SKM-1 (cell line): Measurements from ENCODE around the gene DSC1.
A peak's percentile ranks its signal among the peaks of the same experiment; 100 is the strongest.

Experiments
- DNase-seq: peaks from one replicate; lab custom pipeline; 2025; ENCODE audit not compliant: unreplicated experiment; lab: John Stamatoyannopoulos, UW

The DSC1 gene

GRCh38 chr18:31104444-31104843 lies 58.2 kb downstream of the DSC1 start:
- no peak for DNase-seq

GRCh38 chr18:31103423-31103822 lies 59.2 kb downstream of the DSC1 start:
- DNase-seq = no peak

DNA sequence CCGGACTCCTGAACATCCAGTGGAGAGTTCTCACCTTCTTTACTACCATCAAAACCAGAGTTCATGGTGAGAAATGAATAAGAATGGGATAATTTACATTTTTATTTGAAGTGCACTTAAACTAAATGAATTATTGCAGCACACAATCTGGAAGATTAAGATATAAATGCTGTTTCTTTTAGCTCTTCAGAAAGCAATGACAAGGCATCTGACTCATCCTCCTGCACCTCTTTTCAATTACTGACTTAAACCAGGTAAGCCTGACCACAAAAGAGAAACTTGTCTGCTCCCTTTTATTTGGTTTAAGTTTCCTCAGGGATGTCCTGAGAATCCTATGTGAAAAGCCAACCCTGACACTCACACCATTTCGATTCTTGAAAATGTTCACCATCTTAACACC lies 59.7 kb downstream of the DSC1 start:
- DNase-seq = no peak

DNA sequence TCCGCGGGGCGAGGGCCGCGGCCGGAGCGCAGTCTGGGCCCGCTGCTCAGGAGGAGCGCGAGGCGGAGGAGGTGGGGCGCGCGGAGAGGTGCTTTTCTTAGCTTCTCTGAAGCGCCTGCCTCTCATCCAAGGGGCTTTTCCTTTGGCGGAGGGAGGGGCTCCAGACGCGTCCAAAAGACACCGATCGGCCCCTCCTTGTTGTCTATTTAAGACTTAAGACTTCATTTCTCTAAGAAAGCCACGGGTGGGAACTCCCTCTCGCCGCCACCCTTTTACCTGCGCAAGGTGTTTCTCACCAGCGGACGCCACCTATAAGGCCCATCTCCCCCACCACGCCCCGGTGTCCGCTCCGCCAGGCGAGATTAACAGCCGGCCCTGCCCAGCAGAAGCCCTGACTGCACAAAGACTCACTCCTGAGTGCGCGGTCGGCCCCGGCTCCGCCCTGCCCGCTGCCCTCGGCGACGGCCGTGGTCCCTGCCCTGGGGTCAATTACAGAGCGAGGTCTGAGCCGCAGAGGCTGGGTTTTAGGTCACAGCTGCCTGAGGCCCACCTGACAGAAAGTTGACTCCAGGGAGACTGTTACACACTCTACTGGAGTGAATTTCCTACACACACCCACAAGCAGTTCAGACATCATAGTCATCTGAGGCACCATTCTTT lies 60.5 kb downstream of the DSC1 start, which contains the start of gene DSC2:
Gene DSC2 (minus strand): TSS at position 397 of the 660 bp plus-strand sequence. CDS start 450 bp downstream, outside the sequence.
- DNase-seq = no peak

DNA sequence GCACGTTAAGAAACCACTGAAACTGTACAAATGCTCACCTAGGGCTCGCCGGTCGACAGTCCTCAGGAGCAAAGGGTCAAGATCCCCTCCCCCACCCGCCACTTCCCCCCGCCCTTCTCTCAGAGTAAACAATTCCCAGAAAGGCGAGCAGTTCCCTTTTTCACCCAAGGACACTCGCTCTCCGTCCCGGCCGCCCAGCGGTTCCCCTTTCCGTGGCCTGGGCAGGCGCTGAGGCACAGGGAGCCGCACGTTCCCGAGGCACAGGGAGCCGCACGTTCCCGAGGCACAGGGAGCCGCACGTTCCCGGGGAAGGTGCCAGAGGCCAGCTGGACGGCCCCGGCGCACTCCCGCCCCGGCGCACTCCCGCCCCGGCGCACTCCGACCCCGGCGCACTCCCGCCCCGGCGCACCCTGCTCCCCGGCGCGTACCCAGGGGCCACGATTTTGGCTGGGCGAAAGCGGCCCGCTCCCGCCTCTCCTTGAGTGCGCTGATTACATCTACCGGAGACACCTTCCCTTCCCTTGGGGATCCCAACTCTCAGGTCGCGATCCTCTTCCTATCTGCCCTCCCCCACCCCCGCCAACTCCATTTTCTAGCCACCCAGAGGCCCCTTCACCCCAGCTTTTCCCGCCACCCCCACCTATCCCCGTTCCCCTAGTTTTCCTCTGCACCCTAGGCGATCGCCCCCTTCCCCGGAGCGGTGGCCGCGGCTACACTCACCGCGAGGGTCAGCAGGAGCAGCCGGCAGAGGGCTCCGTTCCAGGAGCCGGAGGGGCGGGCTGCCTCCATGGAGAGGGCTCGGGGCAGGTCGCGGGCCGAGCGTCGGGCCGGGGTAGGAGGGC lies 61.3 kb downstream of the DSC1 start:
- peak; percentile 49 for DNase-seq

- no peak for DNase-seq
Observed at GRCh38 chr18:31100436-31101182, 62.0 kb downstream of the DSC1 start.

DNA sequence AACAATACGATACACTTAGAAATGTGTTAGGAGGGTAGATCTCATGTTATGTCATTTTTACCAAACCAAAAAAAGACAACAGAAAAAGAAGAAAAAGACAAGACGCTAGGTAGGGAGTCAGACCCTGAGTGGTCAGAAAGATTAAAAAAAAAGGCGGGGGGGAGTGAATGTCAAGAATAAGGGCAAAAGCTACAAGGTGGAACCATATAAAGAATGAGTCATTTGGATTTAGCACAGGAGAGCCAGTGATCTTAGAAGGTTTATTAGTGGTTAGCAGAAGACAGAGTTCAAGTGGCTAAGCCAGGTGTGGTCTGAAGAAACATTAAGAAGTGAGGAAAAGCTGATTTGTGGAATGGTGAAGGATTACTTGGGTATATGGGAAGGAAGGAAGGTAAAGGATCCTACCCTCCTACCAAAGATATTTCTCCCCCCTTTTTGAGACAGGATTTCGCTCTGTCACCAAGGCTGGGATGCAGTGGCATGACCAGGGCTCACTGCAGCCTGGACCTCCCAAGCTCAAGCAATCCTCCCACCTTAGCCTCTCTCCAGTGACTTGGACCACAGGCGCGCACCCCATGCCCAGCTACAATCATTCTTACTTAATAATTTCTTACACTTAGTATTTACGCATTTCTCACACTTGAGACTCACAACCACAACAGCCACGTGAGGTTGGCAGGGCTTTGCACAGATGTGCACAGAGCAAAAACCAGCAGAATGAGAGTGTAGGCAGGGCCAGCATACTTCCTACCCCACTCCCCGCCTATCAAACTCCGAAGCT lies 63.0 kb downstream of the DSC1 start:
- no peak for DNase-seq

- no peak for DNase-seq
Observed at GRCh38 chr18:31098878-31099277, 63.8 kb downstream of the DSC1 start.

DNA sequence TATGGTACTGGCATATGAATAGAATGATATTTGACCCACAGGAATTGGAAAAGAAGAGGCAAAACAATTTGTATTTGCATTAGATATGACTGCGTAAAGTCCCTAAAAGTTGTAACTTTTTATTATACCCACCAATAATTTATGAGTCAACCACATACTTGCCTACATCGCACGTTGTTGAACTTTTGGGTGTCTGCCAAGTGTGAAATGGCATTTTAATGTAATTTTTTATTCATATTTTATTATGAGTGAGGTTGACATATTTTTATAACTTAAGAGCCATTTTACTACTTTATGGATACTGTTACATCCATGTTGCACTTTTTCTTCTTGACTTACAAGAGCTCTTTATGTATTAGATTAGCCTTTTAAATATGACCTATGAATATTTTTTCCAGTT lies 65.0 kb downstream of the DSC1 start:
- no peak for DNase-seq

DNA sequence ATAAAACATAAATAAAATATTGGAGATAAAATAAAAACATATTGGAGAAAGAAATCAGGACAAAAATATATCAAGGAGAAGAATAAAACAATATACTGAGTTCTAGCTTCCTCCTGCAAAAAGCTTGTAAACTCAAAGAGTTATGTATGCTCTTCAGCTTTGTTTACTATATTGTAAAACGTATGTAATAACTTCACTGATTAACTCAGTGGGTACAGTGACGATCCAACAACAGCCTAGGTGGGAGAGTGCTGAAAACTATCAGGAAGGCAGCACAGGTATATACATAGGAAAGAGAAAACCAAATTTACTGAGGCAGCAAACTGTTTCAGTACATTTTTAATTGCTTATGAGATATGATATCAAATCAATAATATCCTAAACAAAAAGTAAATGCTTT lies 68.8 kb downstream of the DSC1 start:
- DNase-seq = no peak

DNA sequence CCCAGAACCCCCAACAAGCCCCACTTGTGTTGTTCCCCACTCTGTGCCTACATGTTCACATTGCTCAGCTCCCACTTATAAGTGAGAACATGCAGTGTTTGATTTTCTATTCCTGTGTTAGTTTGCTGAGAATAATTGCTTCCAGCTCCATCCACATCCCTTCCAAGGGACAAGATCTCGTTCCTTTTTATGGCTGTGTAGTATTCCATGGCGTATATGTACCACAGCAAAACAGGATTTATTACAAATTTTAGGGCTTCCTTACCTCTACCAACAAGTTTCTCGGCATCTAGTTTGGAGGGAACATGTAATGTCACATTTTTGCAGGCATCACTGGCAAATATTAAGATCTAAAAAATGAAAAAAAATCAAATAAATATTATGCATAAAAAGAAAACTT lies 69.4 kb downstream of the DSC1 start:
- DNase-seq = no peak

DNA sequence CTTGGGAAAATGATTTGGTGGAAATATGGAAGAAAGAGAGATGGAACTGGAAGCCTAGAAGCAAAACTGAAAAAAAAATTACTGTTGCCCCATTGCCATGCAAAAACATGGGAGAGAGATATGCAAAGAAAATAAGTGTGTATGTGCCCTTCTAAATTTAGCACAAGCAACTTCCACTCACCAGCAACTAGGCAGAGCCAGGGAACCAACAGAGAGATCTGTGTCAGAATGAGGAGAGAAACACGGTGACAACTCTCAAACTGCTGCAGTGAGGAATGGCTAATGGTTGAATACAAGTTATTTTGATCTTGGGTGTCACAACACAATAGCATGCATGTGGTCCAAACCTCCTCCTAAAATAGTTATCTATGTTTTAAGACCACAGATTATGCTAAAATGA lies 71.3 kb downstream of the DSC1 start:
- DNase-seq = no peak

- no peak for DNase-seq
Observed at GRCh38 chr18:31088532-31088931, 74.1 kb downstream of the DSC1 start.

DNA sequence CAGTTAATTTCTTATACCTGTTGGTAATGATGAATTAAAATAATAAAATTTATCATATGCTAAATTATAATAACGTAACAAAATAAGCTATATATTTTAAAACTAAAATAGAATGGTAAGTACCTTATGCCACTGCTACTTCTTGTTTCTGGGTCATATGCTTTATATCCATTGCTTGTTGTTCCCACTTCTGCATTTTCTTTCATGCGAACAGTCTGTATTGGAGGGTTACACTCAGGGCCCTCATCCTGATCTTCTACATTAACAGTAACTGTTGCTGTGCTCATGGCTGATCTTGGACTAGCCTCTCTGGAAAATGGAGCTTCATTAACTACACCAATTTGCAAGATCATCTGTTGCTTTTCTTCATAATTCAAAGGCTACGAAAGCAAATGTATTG lies 82.7 kb downstream of the DSC1 start:
- no peak for DNase-seq
